Parathyroid adenoma (tissue), 2 donors: ENCODE data around the gene ANKS4B.
"Not testable (repeated sequence)": the region's sequence is repeated elsewhere in the genome, so short reads cannot be mapped to it uniquely, and the experiment has no call there.

ENCODE experiments used
- H2AFZ ChIP-seq: fragments of 300-600 bp; sonication (generic); one replicate; pipeline ENCODE4 v1.7.0; 2017; ENCODE audit warnings: antibody characterized with exemption, mild to moderate bottlenecking
- H3K27ac ChIP-seq: fragments of 300-600 bp; sonication (generic); one replicate; pipeline ENCODE4 v1.7.0; 2017
- H3K27me3 ChIP-seq: fragments of 300-600 bp; sonication (generic); one replicate; pipeline ENCODE4 v1.7.0; 2017; ENCODE audit warnings: low read length; ENCODE audit not compliant: control insufficient read depth, insufficient read depth
- H3K36me3 ChIP-seq: fragments of 300-600 bp; sonication (generic); one replicate; pipeline ENCODE4 v1.7.0; 2017; ENCODE audit warnings: low read length; ENCODE audit not compliant: control insufficient read depth, insufficient read depth
- H3K4me1 ChIP-seq: fragments of 300-600 bp; sonication (generic); one replicate; pipeline ENCODE4 v1.7.0; 2017; ENCODE audit warnings: control low read depth
- H3K4me2 ChIP-seq: fragments of 300-600 bp; sonication (generic); one replicate; pipeline ENCODE4 v1.7.0; 2017; ENCODE audit warnings: low read length
- H3K4me3 ChIP-seq: fragments of 300-600 bp; sonication (generic); one replicate; pipeline ENCODE4 v1.7.0; 2017; ENCODE audit warnings: low read depth, low read length
- H3K79me2 ChIP-seq: fragments of 300-600 bp; sonication (generic); one replicate; pipeline ENCODE4 v1.7.0; 2017; ENCODE audit warnings: control low read depth
- H3K9ac ChIP-seq: fragments of 300-600 bp; sonication (generic); one replicate; pipeline ENCODE4 v1.7.0; 2017; ENCODE audit warnings: mild to moderate bottlenecking
- H3K9me3 ChIP-seq: fragments of 300-600 bp; sonication (generic); one replicate; pipeline ENCODE4 v1.7.0; 2017; ENCODE audit warnings: low read length; ENCODE audit not compliant: control insufficient read depth
- TF ChIP-seq, protein P1 (sequence below): fragments of 300-600 bp; sonication (generic); IDR thresholded peaks from one replicate; pipeline ENCODE4 v1.7.0; 2017; ENCODE audit warnings: antibody characterized with exemption, mild to moderate bottlenecking
- donor health status: primary hyperparathyroidism.

ANKS4B gene

DNA sequence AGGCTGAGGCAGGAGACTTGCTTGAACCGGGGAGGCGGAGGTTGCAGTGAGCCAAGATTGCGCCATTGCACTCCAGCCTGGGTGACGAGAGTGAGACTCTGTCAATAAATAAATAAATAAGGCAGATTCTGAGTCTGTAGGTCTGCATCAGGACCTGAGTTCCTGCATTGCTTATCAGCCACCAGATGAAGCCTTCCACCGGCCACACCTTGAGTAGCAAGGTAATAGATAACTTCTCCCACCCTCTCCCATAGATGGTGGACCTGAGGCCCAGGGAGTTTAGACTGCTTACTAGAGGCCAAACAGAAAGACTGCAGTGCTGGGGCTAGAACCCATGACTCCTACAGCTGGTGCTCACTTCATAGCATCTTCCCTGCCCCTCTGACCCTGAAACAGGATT lies 44.2 kb upstream of the ANKS4B start:
- Histone ChIP-seq H3K9ac (no peak overlapping the region), H3K27ac (no peak overlapping the region), H3K27me3 (no peaks in the 10 kb centered on the region), H3K36me3 (no peaks in the 10 kb centered on the region), H3K9me3 (no peaks in the 10 kb centered on the region), H2AFZ (no peak overlapping the region), H3K4me1 (no peaks in the 10 kb centered on the region), H3K4me3 (no peak overlapping the region), H3K79me2 (no peaks in the 10 kb centered on the region), H3K4me2 (no peak overlapping the region)
- TF ChIP-seq, protein P1, sequence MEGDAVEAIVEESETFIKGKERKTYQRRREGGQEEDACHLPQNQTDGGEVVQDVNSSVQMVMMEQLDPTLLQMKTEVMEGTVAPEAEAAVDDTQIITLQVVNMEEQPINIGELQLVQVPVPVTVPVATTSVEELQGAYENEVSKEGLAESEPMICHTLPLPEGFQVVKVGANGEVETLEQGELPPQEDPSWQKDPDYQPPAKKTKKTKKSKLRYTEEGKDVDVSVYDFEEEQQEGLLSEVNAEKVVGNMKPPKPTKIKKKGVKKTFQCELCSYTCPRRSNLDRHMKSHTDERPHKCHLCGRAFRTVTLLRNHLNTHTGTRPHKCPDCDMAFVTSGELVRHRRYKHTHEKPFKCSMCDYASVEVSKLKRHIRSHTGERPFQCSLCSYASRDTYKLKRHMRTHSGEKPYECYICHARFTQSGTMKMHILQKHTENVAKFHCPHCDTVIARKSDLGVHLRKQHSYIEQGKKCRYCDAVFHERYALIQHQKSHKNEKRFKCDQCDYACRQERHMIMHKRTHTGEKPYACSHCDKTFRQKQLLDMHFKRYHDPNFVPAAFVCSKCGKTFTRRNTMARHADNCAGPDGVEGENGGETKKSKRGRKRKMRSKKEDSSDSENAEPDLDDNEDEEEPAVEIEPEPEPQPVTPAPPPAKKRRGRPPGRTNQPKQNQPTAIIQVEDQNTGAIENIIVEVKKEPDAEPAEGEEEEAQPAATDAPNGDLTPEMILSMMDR = no peak

DNA sequence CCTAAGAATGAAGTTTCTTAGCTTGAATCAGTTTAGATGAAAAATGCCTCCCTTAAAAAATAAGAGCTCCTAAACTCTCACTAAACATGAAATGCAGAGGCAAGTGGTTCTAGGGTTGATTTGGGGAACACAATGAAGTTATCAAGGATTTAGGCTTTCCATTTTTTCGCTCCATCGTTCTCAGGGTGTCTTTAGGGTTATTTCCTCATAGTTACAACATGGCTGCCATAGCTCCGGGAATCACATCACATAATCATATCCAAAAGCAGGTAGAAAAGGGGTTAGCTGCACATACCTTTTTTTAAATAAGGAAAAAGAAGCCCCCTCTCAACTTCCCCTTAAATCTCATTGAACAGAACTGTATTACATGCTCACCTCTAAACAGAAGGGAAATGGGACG lies 43.5 kb upstream of the ANKS4B start:
- Histone ChIP-seq H3K9ac (no peak overlapping the region), H3K4me1 (no peaks in the 10 kb centered on the region)

DNA sequence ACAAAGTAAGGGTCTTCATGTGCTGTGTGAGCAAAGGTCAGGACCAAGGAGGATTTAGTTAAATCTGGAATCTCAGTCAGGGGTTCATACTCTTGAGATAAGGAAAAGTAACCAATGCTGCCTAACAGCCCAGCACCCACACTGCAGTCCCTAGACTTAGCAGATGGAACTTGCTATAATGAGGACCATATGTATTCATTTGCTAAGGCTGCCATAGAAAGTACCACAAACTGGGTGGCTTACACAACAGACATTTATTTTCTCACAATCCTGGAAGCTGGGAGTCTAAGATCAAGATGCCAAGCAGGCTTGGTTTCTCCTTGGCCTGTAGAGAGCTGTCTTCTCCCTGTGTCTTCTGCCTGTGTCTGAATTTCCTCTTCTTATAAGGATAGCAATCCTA lies 42.9 kb upstream of the ANKS4B start:
- no peaks in the 10 kb centered on the region for H3K36me3 ChIP-seq
- TF ChIP-seq, protein P1 = no peak
- H3K4me1 ChIP-seq = no peaks in the 10 kb centered on the region
- no peak overlapping the region for H3K4me3 ChIP-seq
- H3K79me2 ChIP-seq = no peaks in the 10 kb centered on the region
- no peak overlapping the region for H3K27ac ChIP-seq
- H3K4me2 ChIP-seq = no peak overlapping the region
- no peaks in the 10 kb centered on the region for H3K27me3 ChIP-seq
- no peak overlapping the region for H2AFZ ChIP-seq
- H3K9me3 ChIP-seq = no peaks in the 10 kb centered on the region
- no peak overlapping the region for H3K9ac ChIP-seq

More for the DNA sequence above, 43.5 kb upstream of the ANKS4B start:
- no peaks in the 10 kb centered on the region for H3K9me3 ChIP-seq
- H3K27me3 ChIP-seq = no peaks in the 10 kb centered on the region
- no peak overlapping the region for H3K4me3 ChIP-seq
- TF ChIP-seq, protein P1 = no peak
- no peak overlapping the region for H3K4me2 ChIP-seq
- H2AFZ ChIP-seq = no peak overlapping the region
- no peaks in the 10 kb centered on the region for H3K36me3 ChIP-seq
- no peak overlapping the region for H3K27ac ChIP-seq
- H3K79me2 ChIP-seq = no peaks in the 10 kb centered on the region

DNA sequence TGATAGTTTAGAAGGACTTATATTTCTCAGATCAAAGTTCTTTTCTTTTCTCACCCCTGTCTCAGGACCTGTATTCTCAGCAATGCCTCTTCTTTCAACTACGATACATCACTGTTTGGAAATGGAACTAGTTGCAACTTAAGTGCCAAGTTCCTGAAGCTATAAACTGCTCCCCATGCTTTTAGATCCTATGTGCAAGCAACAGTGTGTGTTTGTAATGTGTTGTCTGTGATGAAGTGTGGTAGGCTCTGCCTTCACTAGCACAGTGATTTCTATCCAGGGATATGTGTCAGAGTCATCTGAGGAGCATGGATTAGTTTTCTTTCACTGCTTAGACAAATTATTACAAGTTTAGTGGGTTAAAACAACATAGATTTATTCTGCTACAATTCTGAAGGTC lies 40.5 kb upstream of the ANKS4B start:
- Histone ChIP-seq H3K36me3 (no peaks in the 10 kb centered on the region), H3K4me3 (no peak overlapping the region), H3K9ac (no peak overlapping the region), H3K27me3 (no peaks in the 10 kb centered on the region), H2AFZ (no peak overlapping the region), H3K79me2 (no peaks in the 10 kb centered on the region), H3K27ac (no peak overlapping the region), H3K4me1 (no peaks in the 10 kb centered on the region), H3K4me2 (no peak overlapping the region), H3K9me3 (no peaks in the 10 kb centered on the region)
- TF ChIP-seq, protein P1 = no peak

DNA sequence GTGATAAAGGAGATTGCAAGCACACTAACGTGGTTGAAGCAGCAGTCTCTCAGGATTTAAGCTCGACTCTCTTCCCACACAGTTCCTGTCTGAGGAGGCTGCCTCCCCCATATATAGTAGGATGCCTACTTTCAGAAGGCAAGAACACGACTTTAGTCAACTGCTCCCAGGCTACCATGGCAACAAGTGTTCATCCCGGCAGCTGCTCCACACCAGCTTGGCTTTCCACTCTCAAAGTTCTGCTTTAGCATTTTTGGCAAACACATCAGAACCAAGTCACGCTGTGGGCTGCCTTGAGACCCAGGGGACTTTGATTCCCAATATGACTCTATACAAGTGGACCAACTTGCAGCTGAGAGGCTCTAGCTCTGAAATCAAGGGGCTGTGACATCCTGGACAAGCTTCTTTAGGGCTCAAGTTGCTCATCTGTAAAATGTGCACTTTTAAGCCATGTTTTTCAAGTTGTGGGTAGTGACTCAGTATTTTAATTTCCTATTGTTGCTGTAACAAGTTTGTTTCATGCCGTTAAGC lies 38.7 kb upstream of the ANKS4B start:
- Histone ChIP-seq H3K27me3 (no peaks in the 10 kb centered on the region), H2AFZ (no peak overlapping the region), H3K4me1 (no peaks in the 10 kb centered on the region), H3K9me3 (no peaks in the 10 kb centered on the region), H3K4me3 (no peak overlapping the region), H3K4me2 (no peak overlapping the region), H3K36me3 (no peaks in the 10 kb centered on the region), H3K79me2 (no peaks in the 10 kb centered on the region), H3K9ac (no peak overlapping the region), H3K27ac (no peak overlapping the region)
- TF ChIP-seq, protein P1 = no peak

DNA sequence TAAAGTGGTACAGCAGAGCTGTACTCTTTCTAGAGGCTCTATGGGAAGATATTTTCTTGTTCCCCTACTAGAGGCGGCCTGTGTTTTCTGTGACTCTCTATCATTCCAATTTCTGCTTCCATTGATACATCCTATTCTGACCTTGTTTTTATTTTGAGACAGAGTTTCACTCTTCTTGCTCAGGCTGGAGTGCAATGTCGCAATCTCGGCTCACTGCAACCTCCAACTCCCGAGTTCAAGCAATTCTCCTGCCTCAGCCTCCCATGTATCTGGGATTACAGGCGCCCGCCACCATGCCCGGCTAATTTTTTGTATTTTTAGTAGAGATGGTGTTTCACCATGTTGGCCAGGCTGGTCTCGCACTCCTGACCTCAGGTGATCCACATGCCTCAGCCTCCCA lies 38.2 kb upstream of the ANKS4B start:
- not testable (repeated sequence) for H3K27me3 ChIP-seq, H3K27ac ChIP-seq, H3K9me3 ChIP-seq, H3K36me3 ChIP-seq, H2AFZ ChIP-seq, H3K4me3 ChIP-seq, H3K4me2 ChIP-seq, H3K79me2 ChIP-seq, H3K4me1 ChIP-seq, H3K9ac ChIP-seq
